HS-5 (cell line): Measurements from ENCODE around the gene PAFAH2.
"Not testable (repeated sequence)": the region's sequence is repeated elsewhere in the genome, so short reads cannot be mapped to it uniquely, and the experiment has no call there.

ENCODE experiments used
- DNase-seq: peaks from one replicate; pipeline ENCODE4 v3.0.0-alpha.2; 2012; ENCODE audit warnings: low read depth

The PAFAH2 gene

DNA sequence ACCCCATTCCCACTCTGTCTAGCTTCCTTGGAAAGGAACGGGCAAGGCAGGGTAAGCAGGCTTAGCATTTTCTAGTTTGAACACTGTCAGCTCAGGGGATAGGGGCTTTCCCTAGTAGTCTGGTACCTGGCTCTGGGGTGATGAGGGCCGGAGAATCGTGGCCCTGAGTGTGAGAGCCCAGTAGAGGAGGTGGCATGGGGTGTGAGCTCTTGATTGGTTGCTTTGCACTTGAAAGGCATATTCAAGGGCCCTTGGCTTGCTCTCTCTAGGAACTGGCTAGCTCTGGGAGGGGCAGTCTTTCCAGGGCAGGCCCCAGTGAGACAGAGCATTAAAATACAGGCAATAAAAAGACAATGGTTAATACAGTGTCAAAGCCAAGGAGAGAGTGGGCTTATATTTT lies 13.0 kb upstream of the PAFAH2 start:
- no peak for DNase-seq

DNA sequence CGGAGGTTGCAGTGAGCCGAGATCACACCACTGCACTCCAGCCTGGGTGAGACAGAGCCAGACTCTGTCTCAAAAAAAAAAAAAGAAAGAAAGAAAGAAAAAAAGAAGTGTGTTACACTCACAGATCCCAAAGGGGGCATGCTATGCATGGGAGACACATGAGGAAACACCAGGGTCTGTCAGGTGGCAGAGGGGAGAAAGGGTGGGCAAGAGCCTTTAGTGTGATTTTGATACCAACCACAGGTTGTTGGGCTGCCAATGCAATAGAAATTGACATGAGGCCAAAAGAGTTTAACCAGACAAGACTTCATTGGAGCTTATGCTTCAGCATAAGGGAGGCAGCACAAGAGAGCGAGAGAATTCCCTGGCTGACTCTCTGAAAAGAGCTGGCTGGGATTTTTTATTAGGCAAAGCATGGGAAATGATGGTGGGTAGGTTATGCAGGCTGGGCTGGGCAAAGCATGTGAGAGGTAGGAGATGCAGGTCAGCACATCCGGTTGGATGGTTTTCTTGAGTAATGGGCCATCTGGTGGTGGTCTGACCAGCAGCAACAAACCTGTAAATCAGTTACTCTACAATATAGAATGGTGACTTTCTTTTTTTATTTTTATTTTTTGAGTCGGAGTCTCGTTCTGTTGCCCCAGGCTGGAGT lies 12.1 kb upstream of the PAFAH2 start:
- DNase-seq = no peak

DNA sequence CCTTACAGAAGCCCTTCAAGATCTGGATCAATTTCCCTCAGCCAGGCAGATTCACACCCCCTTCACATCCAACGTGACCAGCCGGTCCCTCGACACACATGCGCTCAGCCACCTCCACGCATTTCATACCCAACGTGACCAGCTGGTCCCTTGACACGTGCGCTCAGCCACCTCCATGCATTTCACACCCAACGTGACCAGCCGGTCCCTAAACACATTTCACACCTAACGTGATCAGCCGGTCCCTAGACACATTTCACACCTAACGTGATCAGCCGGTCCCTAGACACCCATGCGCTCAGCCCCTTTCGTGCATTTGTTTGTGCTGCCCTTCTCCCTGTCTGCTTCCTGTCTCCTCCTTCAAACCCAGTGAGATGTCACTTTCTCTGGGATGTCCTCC lies 8.8 kb upstream of the PAFAH2 start:
- no peak for DNase-seq

DNA sequence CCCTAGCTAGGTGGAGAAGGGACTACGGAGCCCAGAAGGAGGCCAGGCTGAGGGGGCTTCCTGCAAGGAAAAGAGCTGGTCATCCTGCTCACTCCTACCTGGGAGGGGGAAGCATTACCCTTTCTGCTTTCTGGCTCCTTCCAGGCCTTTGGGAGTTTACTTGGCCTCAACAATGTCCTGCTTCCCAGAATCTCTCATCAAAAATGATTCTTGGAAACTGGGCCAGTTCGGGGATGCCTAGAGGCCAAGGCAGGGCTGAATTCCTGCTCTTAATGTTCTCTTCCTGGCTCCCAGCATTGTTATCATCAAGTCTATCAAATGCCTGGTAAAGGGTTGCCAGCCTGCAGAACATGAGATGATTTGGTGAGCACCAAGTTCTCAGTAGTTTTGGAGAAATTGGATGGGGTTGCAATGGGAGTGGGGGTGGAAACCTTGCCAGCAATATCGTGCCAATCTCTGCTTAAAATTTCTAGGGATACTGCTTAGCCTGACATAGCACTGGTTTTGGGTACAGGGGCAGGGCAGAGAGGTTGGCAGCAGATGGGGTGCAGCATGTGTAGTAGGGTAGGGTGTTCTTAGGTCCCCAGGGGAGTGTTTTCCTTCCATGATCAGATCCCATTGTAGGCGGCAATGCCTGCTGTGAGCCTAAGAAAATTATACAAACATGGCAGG lies 7.7 kb upstream of the PAFAH2 start:
- no peak for DNase-seq

DNA sequence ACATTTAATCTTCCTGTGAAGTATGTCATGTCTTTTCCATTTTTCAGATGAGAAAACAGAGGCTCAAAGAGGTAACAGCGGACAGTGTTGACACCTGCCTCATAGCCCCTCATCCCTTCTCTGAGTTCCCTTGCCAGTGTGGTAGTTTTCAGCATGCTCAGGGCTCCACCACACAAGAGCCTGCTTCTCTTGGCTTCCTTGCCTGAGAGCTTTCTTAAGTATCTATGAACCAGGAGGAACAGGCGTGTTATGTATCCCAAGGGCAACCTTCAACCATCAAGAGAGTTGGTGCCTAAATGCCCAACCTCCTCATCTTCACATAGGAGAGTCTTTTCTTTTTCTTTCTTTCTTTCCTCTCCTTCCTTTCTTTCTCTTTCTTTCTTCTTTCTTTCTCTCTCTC lies 5.9 kb upstream of the PAFAH2 start:
- no peak for DNase-seq

DNA sequence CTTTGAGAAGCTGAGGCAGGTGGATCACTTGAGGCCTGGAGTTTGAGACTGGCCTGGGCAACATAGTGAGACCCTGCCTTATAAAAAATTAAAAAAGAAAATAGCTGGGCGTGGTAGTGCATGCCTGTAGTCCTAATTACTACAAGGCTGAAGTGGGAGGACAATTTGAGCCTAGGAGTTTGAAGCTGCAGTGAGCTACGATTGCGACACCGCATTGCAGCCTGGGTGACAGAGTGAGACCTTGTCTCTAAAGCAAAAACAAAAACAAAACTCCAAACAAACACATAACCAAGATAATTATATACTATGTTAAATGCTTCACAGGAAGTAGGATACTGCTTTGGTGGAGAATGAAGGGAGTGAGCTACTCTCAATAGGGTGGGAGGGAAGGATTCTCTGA lies 5.4 kb upstream of the PAFAH2 start:
- no peak for DNase-seq

DNA sequence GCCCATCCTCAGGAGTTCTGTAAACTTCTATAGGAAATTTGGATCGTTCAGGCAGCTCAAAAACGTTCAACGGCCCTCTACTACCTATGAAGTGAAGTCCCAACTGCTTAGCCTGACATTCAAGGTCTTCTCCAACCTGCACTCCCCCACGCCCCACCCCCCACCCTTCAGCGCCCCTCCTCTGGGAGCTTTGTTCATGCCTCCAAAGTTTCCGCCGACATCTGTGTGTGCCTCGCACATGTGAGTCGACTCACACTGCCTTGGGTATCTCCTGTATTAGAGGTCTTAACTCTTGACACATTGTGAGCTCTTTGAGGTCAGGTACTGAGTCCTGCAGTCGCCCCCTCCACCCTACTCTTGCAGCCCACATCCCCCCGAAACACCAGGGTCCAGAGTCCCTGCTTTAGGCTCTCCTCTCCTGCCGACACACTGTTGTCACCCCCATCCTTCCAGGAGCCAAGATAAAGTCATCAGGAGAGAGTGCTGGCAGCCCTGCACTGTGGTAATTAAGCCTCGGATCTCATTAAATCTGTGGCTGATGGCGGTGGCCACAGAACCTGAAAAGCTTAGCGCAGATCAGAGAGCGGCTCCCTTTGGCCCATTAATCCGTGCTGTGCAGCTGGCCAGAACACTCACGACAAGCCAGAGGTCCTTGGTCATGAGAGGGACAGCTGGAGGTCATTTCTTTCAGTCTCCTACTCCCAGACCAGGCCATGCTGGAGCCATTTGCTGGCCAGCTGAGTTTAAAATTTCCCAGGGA lies 1.4 kb upstream of the PAFAH2 start:
- DNase-seq = no peak

DNA sequence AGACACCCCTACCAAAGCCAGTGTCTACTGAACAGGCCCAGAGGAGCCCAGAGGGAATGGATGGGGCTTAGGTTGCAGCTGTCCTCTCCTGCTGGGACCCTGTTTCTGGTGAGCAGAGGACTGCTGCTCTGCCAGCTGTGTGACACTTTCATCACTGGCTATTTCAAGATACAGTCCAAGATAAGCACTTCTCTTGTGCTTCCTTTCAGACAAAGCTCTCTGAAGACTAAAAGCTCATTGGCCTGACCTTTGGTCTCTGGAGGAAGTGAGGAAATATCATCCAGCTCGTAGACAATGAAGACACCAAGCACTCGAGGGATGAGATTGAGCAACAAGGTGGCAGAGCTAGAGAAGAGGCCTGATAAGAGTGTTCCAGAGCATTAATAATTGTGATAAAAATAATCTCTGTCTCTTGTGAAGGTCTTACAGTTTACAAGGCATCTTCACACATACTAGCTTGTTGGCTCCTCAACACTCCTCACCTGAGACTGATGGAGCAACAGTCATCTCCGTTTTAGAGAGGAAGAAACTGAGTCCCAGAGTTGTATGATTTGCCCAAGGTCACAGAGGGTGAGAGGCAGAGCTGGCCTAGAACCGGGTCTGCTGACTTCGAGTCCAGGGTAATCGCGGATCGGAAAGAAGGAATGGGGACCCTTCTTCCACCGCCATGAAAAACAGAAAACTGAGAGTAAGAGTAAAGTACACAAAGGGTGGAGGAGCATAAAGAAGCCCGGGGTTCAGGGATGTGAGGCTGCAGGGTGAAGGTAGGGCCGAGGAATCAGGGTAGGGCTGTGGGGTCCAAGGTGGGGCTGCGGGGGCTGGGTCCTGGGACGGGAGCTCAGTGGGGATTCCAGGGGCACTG lies 666 bp downstream of the PAFAH2 start:
- peak; percentile 56 for DNase-seq

DNA sequence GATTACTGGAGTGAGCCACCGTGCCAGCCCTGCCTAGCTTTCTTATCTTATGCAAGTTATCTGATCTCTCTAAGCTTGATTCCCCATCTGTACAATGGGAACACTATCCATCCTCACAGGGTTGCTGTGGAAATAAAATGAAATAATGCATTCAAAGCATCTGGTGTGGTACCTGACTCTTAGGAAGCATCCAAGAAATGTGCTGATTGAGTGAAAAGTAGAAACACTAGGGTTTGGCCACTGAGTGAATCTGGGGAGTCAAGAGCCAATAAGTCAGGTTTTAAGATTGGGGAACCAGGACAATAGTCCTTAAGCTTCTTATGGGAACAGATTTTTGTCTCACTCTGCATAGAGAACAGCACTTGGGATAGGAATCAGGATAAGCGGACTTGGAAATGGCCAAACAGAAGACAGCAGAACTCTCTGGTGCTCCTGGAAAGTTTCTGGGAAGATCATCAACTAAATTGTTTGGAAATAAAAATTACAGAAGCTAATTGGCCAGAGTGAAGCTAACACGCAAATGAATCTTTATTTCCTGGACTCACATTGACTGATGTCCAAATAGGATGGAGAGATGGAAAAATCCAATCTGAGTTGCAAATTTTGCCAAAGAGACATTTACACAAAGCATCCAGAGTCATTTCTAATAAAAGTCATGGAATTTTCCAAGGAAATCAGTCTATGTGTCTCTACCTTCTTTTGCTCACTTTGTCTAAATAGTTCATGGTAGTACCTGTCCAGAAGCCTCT lies 3.3 kb downstream of the PAFAH2 start:
- no peak for DNase-seq

DNA sequence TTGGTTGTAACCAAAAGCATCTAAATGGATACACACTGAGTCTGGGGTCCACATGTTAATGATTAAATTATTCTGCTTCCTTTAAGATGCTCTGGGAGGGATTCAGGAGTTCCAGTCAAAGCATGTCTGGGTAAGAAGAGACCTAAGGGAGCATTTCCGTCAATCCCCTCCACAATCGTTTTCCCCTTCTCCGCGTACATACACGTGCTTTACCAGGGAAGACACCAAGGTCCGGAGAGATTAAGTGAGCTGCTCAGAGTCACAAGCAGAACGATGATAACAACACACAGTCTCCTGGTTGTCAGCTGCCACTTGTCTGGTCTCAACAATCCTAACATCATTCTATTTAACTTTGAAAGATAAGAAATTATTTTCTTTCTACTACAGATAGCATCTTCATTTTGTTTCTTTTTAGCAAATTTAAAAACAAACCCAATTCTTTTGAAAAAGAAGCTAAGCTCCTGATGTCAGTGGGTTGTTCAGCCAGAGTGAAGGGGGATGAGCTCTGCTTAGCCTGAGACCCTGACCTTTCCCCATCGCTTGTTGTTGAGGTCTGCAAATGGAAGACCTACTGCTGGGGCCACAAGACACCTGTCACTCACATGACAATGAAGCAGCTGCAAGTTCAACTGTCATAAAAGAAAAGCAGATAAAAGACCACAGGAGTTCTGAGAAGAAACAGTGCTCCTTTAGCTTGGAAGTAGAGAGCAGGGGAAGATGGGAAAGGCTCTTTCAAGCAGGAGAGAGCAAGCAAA lies 4.5 kb downstream of the PAFAH2 start:
- DNase-seq = no peak

DNA sequence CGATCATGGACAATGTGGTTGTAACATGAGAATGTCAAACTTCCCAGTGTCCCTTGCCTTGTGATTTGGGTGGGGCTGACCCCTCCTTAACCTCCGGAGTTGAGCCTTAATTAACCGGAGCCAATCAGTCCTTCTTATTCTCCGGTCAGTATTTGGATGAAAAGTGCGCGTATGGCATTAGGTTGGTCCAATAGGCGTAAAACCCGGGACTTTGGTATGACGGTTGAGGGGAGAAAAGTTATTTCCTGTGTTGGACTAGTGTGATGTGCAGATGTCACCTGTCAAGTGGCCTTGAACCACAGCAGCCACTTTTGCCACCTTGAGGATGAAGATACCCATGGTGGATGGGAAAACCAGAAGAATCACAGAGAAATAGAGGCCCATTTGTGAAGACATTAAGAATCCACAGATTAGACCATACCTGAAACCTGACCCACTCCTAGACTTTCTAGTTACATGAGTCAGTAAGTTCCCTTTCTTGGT lies 5.1 kb downstream of the PAFAH2 start:
- DNase-seq = no peak

DNA sequence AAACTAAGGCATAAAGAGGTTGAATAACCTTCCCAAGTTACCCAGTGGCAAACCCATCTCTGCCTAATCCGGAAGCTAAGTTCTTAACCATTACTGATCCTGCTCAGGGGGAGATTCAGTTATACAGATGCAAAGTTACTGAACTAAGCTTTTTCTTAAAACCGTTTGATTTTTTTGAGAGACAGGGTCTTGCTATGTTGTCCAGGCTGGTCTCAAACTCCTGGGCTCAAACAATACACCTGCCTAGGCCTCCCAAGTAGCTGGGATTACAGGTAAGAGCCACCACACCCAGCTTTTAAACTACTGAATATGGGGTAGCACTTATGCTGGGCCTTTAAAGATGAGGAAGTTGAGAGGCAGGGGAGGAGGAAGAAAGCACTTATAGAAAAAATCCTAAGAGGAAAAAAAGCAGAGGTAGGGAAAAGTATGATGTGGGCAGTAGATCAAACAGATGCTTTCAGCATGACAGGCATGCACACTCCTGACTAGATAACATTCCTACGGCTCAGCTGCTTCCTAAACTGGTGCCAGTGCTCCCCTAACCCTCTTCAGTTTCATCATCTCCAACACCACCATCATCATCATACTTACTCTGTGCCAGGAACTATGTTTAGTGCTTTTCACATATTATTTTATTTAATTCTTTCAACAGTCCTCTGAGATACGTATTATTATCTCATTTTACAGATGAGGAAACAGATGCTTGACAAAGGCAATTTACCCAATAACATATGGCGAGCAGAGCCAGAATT lies 5.8 kb downstream of the PAFAH2 start:
- peak; percentile 44 for DNase-seq

DNA sequence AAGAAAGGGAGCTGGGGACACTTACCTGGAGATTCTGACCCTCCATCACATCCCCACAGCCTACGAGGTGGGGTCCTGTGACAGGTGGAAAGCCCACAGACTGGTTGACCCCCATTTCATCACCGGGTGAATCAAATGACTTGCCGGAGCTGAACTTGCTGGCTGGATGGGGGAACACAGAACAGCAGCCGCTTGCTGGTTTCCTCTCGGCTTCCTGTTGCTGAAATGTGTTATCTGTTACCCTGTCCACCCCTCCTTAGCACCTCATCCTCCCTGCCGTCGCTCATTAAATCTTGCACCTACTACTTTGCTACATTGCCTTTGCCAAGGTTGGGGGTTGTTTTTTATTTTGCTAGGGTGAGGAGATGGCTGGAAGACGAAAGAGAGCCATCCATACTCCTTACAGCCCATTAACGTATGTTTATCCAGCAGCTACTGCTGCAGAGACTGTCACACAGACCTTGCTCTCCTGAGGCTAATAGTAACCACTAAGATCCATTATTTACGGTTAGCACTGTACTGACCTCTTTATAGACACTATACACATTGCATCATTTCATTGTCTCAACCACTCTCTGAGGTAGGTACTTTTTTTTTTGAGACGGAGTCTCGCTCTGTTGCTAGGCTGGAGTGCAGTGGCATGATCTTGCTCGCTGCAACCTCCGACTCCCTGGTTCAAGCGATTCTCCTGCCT lies 7.0 kb downstream of the PAFAH2 start:
- no peak for DNase-seq

DNA sequence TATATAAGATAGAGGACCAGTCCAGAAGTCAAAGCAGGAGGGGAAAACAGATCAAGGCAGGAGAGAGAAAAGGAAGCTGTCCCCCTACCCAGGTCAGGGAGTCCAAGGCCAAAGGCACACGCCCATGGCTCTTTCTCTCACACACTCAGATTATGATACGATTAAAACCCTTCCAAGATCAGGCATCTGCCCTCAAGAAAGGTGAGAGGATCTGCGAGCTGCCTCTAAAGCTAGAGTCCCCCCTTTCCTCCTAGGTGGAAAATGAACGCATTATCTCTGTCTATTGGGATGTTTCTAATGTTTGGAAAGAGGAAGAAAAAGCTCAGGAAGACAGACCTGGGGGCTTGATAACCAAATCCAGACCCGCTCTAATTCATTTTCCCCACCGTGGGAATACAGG lies 7.6 kb downstream of the PAFAH2 start:
- DNase-seq = no peak

DNA sequence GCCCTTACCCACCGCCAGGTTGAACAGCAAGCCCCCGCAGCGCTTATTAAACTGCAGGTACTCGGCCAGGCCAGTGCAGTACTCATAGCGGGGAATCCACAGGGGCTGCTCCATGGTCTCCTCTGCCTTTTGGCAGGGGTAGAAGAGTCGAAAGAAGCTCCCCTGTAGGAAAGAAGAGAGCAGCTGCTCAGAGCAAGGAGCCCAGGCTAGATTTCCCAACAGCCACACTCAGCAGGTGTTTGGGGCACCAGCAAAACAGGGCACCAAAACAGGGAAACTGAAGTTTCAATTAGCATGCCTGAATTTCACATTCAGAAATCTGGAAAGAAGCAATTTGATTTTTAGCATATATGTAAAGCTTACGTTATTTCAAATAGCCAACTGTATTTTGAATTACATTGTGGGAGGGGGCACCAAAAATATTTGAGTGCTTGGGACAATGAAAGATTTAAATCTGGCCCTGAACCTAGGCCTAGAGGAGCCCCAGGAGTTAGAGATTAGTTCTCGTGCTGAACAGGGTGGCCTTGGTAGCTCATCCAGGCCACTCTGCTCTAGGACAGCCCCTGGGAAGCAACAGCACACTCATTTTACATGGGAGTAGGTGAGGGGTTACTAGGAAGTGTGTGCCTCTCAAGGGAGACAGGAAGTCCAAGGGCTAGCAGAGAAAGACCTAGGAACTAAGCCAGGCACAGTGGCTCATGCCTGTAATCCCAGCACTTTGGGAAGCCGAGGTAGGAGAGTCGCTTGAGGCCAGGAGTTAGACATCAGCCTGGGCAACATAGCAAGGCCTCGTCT lies 8.2 kb downstream of the PAFAH2 start:
- DNase-seq = no peak

DNA sequence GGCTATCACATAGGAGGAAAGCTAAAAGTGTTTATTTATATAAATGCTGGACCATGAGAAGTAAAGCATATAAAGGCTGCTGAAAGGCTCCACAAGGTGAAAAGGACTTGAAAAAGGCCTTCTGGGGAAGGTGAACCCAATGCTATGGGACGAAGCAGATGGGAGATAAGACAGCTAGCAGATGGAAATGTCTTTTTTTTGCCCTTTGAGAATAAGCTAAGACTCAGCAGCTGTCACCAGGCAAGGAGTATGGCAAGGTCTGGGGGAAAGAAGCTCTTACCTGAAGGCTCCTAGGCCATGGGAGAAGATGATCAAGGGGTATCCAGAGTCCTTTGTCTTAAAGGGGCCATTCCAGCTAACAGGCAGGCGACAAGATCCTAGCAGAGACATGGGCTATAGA lies 9.9 kb downstream of the PAFAH2 start:
- no peak for DNase-seq

DNA sequence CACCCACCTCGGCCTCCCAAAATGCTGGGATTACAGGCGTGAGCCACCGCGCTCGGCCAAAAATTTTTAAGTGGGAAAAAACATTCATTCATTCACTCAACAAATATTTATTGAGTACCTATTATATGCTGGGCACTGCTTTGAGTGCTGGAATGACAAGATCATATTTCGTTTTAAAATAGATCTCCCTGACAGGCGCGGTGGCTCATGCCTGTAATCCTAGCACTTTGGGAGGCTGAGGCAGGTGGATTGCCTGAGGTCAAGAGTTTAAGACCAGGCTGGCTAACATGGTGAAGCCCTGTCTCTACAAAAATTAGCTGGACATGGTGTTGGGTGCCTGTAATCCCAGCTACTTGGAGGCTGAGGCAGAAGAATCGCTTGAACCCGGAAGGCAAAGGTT lies 11.1 kb downstream of the PAFAH2 start:
- not testable (repeated sequence) for DNase-seq

DNA sequence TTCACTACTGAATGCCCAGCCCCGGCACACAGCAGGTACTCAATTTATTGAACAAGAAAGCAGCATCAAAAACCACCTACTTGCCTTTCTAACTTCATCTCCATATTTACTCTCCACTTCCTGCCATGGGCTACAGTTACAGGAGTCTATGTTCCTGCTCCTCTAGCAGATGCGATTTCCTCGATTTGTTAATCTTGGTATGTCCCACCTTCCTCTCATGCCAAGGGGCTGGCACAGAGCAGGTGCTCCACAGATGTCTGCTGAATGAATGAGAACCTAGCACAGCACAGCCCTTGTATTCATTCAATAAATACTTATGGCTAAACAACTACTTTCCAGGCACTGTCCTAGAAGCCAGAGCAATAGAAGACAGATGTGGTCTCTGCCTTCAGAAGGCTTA lies 12.2 kb downstream of the PAFAH2 start:
- DNase-seq = no peak

DNA sequence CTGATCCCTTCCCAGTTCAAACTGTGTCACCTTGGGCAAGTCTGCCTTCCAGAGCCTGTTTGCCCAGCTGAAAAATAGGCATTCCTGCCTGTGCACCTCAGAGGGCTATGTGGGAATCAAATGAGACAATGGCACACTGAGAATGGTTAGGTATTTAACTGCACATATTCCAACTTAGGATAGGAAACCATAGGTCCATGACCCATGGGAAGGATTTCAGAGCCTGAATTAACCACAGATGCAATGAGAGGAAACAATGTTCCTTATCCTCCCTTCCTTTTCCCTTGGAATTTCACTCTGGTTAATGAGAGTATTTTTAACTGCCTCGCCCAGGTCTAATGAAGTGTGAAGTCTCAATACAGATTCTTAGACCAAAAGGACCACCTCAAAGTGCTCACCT lies 12.7 kb downstream of the PAFAH2 start:
- DNase-seq = no peak
